Testis (tissue), 2 donors: ENCODE results near the gene CIDEB.
A peak's percentile ranks its signal among the peaks of the same experiment; 100 is the strongest.

ENCODE experiments used
- POLR2A ChIP-seq: fragments of 450-650 bp; IDR thresholded peaks from one replicate; pipeline ENCODE4 v1.6.1; 2017; ENCODE audit warnings: antibody characterized with exemption, mild to moderate bottlenecking, moderate library complexity
- TF ChIP-seq, protein P1 (sequence below), 3 experiments: fragments of 450-650 bp in 2 of 3; fragments of 200-600 bp in 1 of 3; sonication (generic) in 1 of 3; IDR thresholded peaks; one replicate each; pipeline ENCODE4 v1.5.1; 2016 to 2019; ENCODE audit warnings: antibody characterized with exemption in 3 of 3, mild to moderate bottlenecking in 2 of 3, moderate library complexity in 1 of 3

DNA sequence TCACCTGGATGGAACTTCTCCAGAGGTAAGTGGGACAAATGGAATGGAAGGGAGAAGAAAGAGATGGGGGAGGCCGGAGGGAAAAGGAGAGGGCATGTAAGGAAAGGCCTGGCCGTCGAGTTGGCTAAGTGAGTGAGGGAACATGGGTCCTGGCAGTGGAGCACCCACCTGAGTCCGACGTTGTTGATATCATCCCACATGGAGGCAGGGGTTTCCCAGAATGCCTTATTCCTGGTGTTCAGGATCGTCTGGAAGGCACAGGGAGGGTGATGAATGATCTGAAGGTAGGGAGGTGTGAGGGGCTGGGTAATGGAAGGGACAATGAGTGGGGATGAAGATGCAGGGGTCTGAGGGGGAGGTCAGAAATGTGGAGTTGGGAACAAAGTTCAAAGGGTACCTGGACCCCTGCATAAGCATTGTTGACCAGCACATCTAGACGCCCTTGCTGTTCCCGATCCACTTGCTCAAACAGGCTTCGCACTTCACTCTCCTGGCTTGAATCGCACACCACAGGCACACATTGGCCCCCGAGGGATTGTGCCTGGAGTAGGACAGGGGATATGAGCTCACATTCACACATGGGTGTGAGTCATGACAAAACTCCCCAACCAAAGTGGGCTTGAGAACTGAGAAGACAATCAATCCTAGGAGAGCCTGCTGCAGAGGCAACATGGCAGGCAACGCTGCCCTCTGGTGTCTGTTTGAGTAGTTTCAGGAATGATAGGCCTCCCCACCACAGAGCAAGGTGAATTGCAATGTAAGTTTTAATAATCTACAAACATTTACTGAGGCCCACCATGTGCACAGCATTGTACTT is 11.2 kb downstream of the CIDEB start:
- TF ChIP-seq, protein P1, sequence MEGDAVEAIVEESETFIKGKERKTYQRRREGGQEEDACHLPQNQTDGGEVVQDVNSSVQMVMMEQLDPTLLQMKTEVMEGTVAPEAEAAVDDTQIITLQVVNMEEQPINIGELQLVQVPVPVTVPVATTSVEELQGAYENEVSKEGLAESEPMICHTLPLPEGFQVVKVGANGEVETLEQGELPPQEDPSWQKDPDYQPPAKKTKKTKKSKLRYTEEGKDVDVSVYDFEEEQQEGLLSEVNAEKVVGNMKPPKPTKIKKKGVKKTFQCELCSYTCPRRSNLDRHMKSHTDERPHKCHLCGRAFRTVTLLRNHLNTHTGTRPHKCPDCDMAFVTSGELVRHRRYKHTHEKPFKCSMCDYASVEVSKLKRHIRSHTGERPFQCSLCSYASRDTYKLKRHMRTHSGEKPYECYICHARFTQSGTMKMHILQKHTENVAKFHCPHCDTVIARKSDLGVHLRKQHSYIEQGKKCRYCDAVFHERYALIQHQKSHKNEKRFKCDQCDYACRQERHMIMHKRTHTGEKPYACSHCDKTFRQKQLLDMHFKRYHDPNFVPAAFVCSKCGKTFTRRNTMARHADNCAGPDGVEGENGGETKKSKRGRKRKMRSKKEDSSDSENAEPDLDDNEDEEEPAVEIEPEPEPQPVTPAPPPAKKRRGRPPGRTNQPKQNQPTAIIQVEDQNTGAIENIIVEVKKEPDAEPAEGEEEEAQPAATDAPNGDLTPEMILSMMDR (IDR thresholded peaks at IDR 0.05): peak; percentile 50 to 57 (median 55)
- TF ChIP-seq POLR2A: no peak
